Skin epidermis (tissue), 12 donors: ENCODE results near the gene RHBDD1.
"Not testable (repeated sequence)": the region's sequence is repeated elsewhere in the genome, so short reads cannot be mapped to it uniquely, and the experiment has no call there.

Experiments
- H3K27ac ChIP-seq, 21 experiments: fragments of 200-600 bp; sonication (generic) in 11 of 21; one replicate each; pipeline ENCODE4 v1.5.0; 2020; ENCODE audit warnings: mild to moderate bottlenecking in 3 of 21, inconsistent platforms in 2 of 21, moderate library complexity in 2 of 21
- H3K4me3 ChIP-seq, 7 experiments: fragments of 200-600 bp; sonication (generic) in 2 of 7; one replicate each; pipeline ENCODE4 v1.5.0; 2020; ENCODE audit warnings: inconsistent platforms in 2 of 7, mild to moderate bottlenecking in 2 of 7, moderate library complexity in 1 of 7

Gene RHBDD1

GRCh38 chr2:226837787-226838603 is 2.1 kb downstream of the RHBDD1 start:
- no peak overlapping the region for H3K4me3 ChIP-seq
- H3K27ac ChIP-seq, result peak overlapping the region in 6 of 21 experiments; percentile 26 to 99 (median 98)

- H3K4me3 ChIP-seq, result no peak overlapping the region
- H3K27ac ChIP-seq, result peak overlapping the region in 5 of 21 experiments; percentile 6 to 99 (median 92)
These were observed 2.9 kb downstream of the RHBDD1 start for GRCh38 chr2:226838722-226839121.

- Histone ChIP-seq H3K4me3 (no peak overlapping the region), H3K27ac (peak overlapping the region in 5 of 21 experiments; percentile 8 to 99 (median 66))
These were observed 3.3 kb downstream of the RHBDD1 start for GRCh38 chr2:226839161-226839560.

GRCh38 chr2:226839951-226840350 is 4.1 kb downstream of the RHBDD1 start:
- no peak overlapping the region for H3K4me3 ChIP-seq
- peak overlapping the region in 3 of 21 experiments; percentile 8 to 66 (median 21) for H3K27ac ChIP-seq

GRCh38 chr2:226843001-226843400 is 7.1 kb downstream of the RHBDD1 start:
- H3K27ac ChIP-seq, result not testable (repeated sequence)

GRCh38 chr2:226845386-226846116 is 9.7 kb downstream of the RHBDD1 start:
- H3K27ac ChIP-seq, result no peak overlapping the region
- no peak overlapping the region for H3K4me3 ChIP-seq

More at GRCh38 chr2:226843001-226843400, 7.1 kb downstream of the RHBDD1 start:
- not testable (repeated sequence) for H3K4me3 ChIP-seq

- Histone ChIP-seq H3K4me3 (no peak overlapping the region), H3K27ac (no peak overlapping the region)
These were observed 11.2 kb downstream of the RHBDD1 start for GRCh38 chr2:226847090-226847489.

GRCh38 chr2:226847511-226847910 is 11.7 kb downstream of the RHBDD1 start:
- H3K27ac ChIP-seq, result no peak overlapping the region
- H3K4me3 ChIP-seq, result no peak overlapping the region

GRCh38 chr2:226849349-226849748 is 13.5 kb downstream of the RHBDD1 start:
- no peak overlapping the region for H3K27ac ChIP-seq
- no peak overlapping the region for H3K4me3 ChIP-seq

- Histone ChIP-seq H3K27ac (no peak overlapping the region), H3K4me3 (no peak overlapping the region)
These were observed 14.2 kb downstream of the RHBDD1 start for GRCh38 chr2:226850024-226850423.

- no peak overlapping the region for H3K27ac ChIP-seq
- H3K4me3 ChIP-seq, result no peak overlapping the region
These were observed 19.9 kb downstream of the RHBDD1 start for GRCh38 chr2:226855787-226856186.

GRCh38 chr2:226860087-226860486 is 24.2 kb downstream of the RHBDD1 start:
- no peak overlapping the region for H3K27ac ChIP-seq
- H3K4me3 ChIP-seq, result no peak overlapping the region

GRCh38 chr2:226862623-226863022 is 26.8 kb downstream of the RHBDD1 start:
- Histone ChIP-seq H3K4me3 (no peak overlapping the region), H3K27ac (no peak overlapping the region)

- Histone ChIP-seq H3K27ac (peak overlapping the region in 1 of 21 experiments; percentile 12), H3K4me3 (no peak overlapping the region)
These were observed 29.4 kb downstream of the RHBDD1 start for GRCh38 chr2:226865273-226865672.

GRCh38 chr2:226865710-226866109 is 29.9 kb downstream of the RHBDD1 start:
- no peak overlapping the region for H3K4me3 ChIP-seq
- H3K27ac ChIP-seq, result no peak overlapping the region

GRCh38 chr2:226868331-226869162 is 32.7 kb downstream of the RHBDD1 start:
- H3K4me3 ChIP-seq, result no peak overlapping the region
- H3K27ac ChIP-seq, result no peak overlapping the region

- H3K27ac ChIP-seq, result no peak overlapping the region
- no peak overlapping the region for H3K4me3 ChIP-seq
These were observed 33.5 kb downstream of the RHBDD1 start for GRCh38 chr2:226869371-226869770.

- H3K4me3 ChIP-seq, result no peak overlapping the region
- H3K27ac ChIP-seq, result no peak overlapping the region
These were observed 37.3 kb downstream of the RHBDD1 start for GRCh38 chr2:226873051-226873620.

GRCh38 chr2:226873826-226874225 is 38.0 kb downstream of the RHBDD1 start:
- no peak overlapping the region for H3K4me3 ChIP-seq
- H3K27ac ChIP-seq, result no peak overlapping the region

GRCh38 chr2:226874749-226875148 is 38.9 kb downstream of the RHBDD1 start:
- Histone ChIP-seq H3K4me3 (no peak overlapping the region), H3K27ac (no peak overlapping the region)
